Caki2 (cell line): ENCODE measurements around the gene SNED1. TPM values are rescaled to one million over a fixed set of nuclear protein-coding genes. Genes with fewer than 3 reads are reported as not detected.

Experiments
- DNase-seq: peaks from one replicate; pipeline ENCODE4 v3.0.0-alpha.2; 2015; ENCODE audit warnings: low read depth
- in situ Hi-C: cut with HindIII; loops from 2 replicates; pipeline ENCODE4 v1.10.0; 2016; ENCODE audit warnings: low sequenced_read_pairs, low pct_unique_long_range_greater_than_20kb, mixed read lengths
- total RNA-seq: library from RNA; depleted of rRNA; stranded (reverse); fragments of >200 nt; shearing (Covaris generic); gene quantifications from 2 replicates; pipeline ENCODE4 v1.2.3, GENCODE V29; 2014; ENCODE audit warnings: low replicate concordance

SNED1 gene
- total RNA-seq, 1 experiment from 2014 or later: not detected

GRCh38 chr2:241118737-241119505 lies 120.5 kb downstream of the SNED1 start:
- in situ Hi-C loops: no loop called here
- no peak for DNase-seq

GRCh38 chr2:241120440-241120839 lies 122.0 kb downstream of the SNED1 start:
- in situ Hi-C loops: no loop called here
- no peak for DNase-seq

GRCh38 chr2:241121008-241121407 lies 122.6 kb downstream of the SNED1 start:
- in situ Hi-C loops: no loop called here

GRCh38 chr2:241122376-241123002 lies 124.1 kb downstream of the SNED1 start:
- in situ Hi-C loops: no loop called here
- no peak for DNase-seq

More at GRCh38 chr2:241121008-241121407, 122.6 kb downstream of the SNED1 start:
- no peak for DNase-seq

GRCh38 chr2:241123816-241124536 lies 125.6 kb downstream of the SNED1 start:
- DNase-seq: no peak
- in situ Hi-C loops: no loop called here

GRCh38 chr2:241125626-241126025 lies 127.2 kb downstream of the SNED1 start:
- in situ Hi-C loops: no loop called here

GRCh38 chr2:241126201-241126611 lies 127.8 kb downstream of the SNED1 start:
- in situ Hi-C loops: no loop called here
- DNase-seq: no peak

More at GRCh38 chr2:241125626-241126025, 127.2 kb downstream of the SNED1 start:
- DNase-seq: no peak

- DNase-seq: no peak
- in situ Hi-C loops: no loop called here
These were observed 128.4 kb downstream of the SNED1 start for GRCh38 chr2:241126771-241127202.

GRCh38 chr2:241128266-241128665 lies 129.8 kb downstream of the SNED1 start:
- in situ Hi-C loops: no loop called here
- DNase-seq: no peak

GRCh38 chr2:241129086-241129871 lies 130.9 kb downstream of the SNED1 start:
- no peak for DNase-seq
- in situ Hi-C loops: no loop called here

GRCh38 chr2:241130316-241130715 lies 131.9 kb downstream of the SNED1 start:
- no peak for DNase-seq
- in situ Hi-C loops: no loop called here

- DNase-seq: no peak
- in situ Hi-C loops: no loop called here
These were observed 133.1 kb downstream of the SNED1 start for GRCh38 chr2:241131531-241131930.

- in situ Hi-C loops: no loop called here
- DNase-seq: no peak
These were observed 134.4 kb downstream of the SNED1 start for GRCh38 chr2:241132538-241133435.

GRCh38 chr2:241133436-241133820 lies 135.0 kb downstream of the SNED1 start:
- in situ Hi-C loops: no loop called here
- no peak for DNase-seq

- in situ Hi-C loops: no loop called here
- no peak for DNase-seq
These were observed 136.3 kb downstream of the SNED1 start for GRCh38 chr2:241134711-241135110.

- DNase-seq: no peak
- in situ Hi-C loops: no loop called here
These were observed 137.3 kb downstream of the SNED1 start for GRCh38 chr2:241135737-241136136.

- DNase-seq: no peak
- in situ Hi-C loops: no loop called here
These were observed 137.8 kb downstream of the SNED1 start for GRCh38 chr2:241136191-241136590.
